Fibroblast of upper back skin (primary cell): Measurements from ENCODE around the gene CSNK1E.
"Not testable (repeated sequence)": the region's sequence is repeated elsewhere in the genome, so short reads cannot be mapped to it uniquely, and the experiment has no call there.

Experiments used
- DNase-seq: peaks from one replicate; pipeline ENCODE4 v3.0.0-alpha.2; 2013

Gene CSNK1E

GRCh38 chr22:38317122-38317994 is at the start of gene CSNK1E:
CSNK1E (minus strand) TSS chr22:38317433; CDS start chr22:38314157, 3,276 bp downstream.
- DNase-seq = peak; percentile 65

- not testable (repeated sequence) for DNase-seq
These were observed 48.6 kb upstream of the CSNK1E start for GRCh38 chr22:38365829-38366228.

GRCh38 chr22:38365174-38365573 is 47.9 kb upstream of the CSNK1E start:
- DNase-seq = not testable (repeated sequence)

GRCh38 chr22:38360560-38360959 is 43.3 kb upstream of the CSNK1E start:
- not testable (repeated sequence) for DNase-seq

- not testable (repeated sequence) for DNase-seq
These were observed 42.6 kb upstream of the CSNK1E start for GRCh38 chr22:38359817-38360216.

- DNase-seq = not testable (repeated sequence)
These were observed 40.7 kb upstream of the CSNK1E start for GRCh38 chr22:38357971-38358370.

- no peak for DNase-seq
These were observed 38.0 kb upstream of the CSNK1E start for GRCh38 chr22:38355275-38355674.

- DNase-seq = no peak
These were observed 36.5 kb upstream of the CSNK1E start for GRCh38 chr22:38353701-38354100.

- DNase-seq = peak; percentile 36
These were observed 36.0 kb upstream of the CSNK1E start for GRCh38 chr22:38353142-38353629.

- DNase-seq = no peak
These were observed 35.2 kb upstream of the CSNK1E start for GRCh38 chr22:38352436-38352835.

- DNase-seq = no peak
These were observed 33.5 kb upstream of the CSNK1E start for GRCh38 chr22:38350444-38351359.

- DNase-seq = no peak
These were observed 31.7 kb upstream of the CSNK1E start for GRCh38 chr22:38348751-38349496.

GRCh38 chr22:38347944-38348750 is 30.9 kb upstream of the CSNK1E start:
- no peak for DNase-seq

GRCh38 chr22:38347181-38347943 is 30.1 kb upstream of the CSNK1E start:
- no peak for DNase-seq

- DNase-seq = no peak
These were observed 29.3 kb upstream of the CSNK1E start for GRCh38 chr22:38346506-38346905.

- DNase-seq = no peak
These were observed 28.5 kb upstream of the CSNK1E start for GRCh38 chr22:38345782-38346181.

- not testable (repeated sequence) for DNase-seq
These were observed 22.7 kb upstream of the CSNK1E start for GRCh38 chr22:38339893-38340292.

GRCh38 chr22:38338772-38339379 is 21.6 kb upstream of the CSNK1E start:
- no peak for DNase-seq

- no peak for DNase-seq
These were observed 19.5 kb upstream of the CSNK1E start for GRCh38 chr22:38336699-38337098.

- no peak for DNase-seq
These were observed 17.8 kb upstream of the CSNK1E start for GRCh38 chr22:38335077-38335476.
